B cell (primary cell): ENCODE measurements around the gene EEF1B2.

Experiments
- EZH2 ChIP-seq: IDR thresholded peaks from 2 replicates; pipeline ENCODE4 v1.6.1; 2012; ENCODE audit warnings: borderline replicate concordance, low read depth, mild to moderate bottlenecking, moderate library complexity, low read length; ENCODE audit not compliant: insufficient read depth, poor library complexity, severe bottlenecking
- TF ChIP-seq, protein P1 (sequence below): fragments of 200-600 bp; IDR thresholded peaks from one replicate; pipeline ENCODE4 v1.8.0; 2022; ENCODE audit warnings: antibody characterized with exemption, mild to moderate bottlenecking

DNA sequence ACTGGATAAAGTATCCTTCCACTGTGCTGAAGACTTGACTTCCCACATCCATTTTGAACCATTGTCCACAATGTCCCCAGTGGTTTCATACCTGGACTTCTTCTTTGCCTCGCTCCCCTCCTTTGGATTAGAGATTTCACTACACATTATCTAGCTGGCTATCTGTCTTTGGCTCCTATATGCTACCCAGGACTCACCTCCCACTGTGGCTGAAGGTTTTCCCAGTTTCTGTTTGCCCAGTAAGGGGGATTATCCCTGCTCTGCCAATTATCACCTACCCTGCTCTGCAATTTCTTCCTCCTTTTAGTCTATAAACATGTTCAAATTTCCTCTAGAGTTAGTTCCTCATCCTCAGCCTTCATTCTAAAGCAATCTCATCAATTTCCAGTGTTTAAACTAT, 9.5 kb upstream of the EEF1B2 start:
- TF ChIP-seq, protein P1, sequence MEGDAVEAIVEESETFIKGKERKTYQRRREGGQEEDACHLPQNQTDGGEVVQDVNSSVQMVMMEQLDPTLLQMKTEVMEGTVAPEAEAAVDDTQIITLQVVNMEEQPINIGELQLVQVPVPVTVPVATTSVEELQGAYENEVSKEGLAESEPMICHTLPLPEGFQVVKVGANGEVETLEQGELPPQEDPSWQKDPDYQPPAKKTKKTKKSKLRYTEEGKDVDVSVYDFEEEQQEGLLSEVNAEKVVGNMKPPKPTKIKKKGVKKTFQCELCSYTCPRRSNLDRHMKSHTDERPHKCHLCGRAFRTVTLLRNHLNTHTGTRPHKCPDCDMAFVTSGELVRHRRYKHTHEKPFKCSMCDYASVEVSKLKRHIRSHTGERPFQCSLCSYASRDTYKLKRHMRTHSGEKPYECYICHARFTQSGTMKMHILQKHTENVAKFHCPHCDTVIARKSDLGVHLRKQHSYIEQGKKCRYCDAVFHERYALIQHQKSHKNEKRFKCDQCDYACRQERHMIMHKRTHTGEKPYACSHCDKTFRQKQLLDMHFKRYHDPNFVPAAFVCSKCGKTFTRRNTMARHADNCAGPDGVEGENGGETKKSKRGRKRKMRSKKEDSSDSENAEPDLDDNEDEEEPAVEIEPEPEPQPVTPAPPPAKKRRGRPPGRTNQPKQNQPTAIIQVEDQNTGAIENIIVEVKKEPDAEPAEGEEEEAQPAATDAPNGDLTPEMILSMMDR: no peak
- no peak for TF ChIP-seq EZH2
